A549 treated with DMSO at 1 μM for 4 hours (cell line): Measurements from ENCODE around the gene MDH1. TPM values are rescaled to one million over a fixed set of nuclear protein-coding genes. Genes with fewer than 3 reads are reported as not detected.

Experiments used
- total RNA-seq: library from RNA; stranded (reverse); fragments of 200-300 nt; extraction: Qiagen RNA extraction; gene quantifications from 5 replicates; pipeline ENCODE4 v1.2.3, GENCODE V29; 2022; ENCODE audit warnings: low read depth

Gene MDH1
- total RNA-seq, result 245 to 266 TPM (median 259 TPM) in 5 replicates

DNA sequence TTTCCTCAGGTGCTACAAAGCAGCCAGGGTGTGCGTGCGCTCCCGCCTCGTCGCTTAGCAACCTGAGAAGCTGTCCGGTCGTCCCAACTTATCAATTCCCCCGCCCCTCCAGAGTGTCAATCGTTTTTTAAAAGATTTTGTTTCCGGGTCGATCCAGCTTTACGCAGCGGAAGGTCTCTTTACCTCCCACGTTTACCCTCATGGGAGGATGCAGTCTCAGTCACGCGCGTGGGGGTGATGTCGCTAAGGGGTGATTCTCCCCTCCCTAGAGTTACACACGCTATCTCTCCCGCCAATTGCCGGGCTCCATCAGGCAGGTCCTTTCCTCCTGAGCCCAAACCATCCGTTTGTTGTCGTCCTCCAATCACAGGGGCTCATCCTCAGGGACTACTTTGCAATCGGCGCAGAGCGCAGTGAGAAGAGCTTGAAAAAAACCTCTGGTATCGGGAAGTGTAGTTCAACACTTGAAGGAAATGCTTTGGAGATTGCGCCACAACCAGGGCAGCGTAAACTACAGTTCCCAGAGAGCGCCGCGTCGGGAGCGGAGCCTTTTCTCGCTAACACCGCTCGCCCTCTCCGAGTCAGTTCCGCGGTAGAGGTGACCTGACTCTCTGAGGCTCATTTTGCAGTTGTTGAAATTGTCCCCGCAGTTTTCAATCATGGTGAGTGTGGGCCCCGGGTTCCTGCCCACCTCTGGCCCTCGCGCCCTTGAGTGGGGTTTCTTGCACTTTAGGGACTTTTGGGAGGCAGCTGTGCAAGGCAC lies at the start of gene MDH1, which contains the start of gene WDPCP:
TSS of gene MDH1 (plus strand) at position 579 of the 763 bp plus-strand sequence. CDS start at position 660, 81 bp downstream.
TSS of gene WDPCP (minus strand) at position 93 of the 763 bp plus-strand sequence. CDS start 206 bp downstream, outside the sequence.

Other genes with a start within 250 kb of the MDH1 start
- 3.6 to 4.4 TPM (median 3.7 TPM) in 5 replicates for gene WDPCP, start 486 bp upstream of the MDH1 start, total RNA-seq